ENCODE data around the gene GDPD4.

The GDPD4 gene

DNA sequence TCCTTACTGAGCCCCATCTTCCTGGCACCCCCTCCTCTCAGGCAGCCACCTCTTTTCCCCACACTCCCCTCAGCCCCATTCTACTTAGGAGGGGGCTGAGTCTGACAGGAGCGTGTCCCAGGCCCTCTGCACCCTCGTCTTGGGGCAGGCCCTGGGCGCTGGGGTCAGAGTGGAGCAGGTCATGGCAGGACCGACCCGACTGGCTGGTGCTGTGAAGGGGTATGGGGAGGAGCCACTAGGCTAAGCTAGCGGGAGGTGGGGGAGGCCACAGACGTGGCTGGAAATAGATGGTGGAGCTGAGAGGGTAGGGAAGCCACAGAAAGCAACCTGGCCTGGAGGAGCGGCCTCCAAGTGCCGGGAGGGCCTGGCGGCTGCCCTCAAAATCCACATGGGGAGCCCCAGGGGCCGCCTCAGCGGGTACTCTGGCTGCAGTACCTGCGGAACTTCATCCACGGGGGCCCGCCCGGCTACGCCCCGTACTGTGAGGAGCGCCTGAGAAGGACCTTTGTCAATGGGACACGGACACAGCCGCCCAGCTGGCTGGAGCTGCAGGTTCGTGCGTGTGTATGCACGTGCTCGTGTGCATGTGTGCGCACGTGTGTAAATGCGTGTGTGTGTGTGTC, 111.8 kb downstream of the GDPD4 start:
- DNase-seq = no peak

DNA sequence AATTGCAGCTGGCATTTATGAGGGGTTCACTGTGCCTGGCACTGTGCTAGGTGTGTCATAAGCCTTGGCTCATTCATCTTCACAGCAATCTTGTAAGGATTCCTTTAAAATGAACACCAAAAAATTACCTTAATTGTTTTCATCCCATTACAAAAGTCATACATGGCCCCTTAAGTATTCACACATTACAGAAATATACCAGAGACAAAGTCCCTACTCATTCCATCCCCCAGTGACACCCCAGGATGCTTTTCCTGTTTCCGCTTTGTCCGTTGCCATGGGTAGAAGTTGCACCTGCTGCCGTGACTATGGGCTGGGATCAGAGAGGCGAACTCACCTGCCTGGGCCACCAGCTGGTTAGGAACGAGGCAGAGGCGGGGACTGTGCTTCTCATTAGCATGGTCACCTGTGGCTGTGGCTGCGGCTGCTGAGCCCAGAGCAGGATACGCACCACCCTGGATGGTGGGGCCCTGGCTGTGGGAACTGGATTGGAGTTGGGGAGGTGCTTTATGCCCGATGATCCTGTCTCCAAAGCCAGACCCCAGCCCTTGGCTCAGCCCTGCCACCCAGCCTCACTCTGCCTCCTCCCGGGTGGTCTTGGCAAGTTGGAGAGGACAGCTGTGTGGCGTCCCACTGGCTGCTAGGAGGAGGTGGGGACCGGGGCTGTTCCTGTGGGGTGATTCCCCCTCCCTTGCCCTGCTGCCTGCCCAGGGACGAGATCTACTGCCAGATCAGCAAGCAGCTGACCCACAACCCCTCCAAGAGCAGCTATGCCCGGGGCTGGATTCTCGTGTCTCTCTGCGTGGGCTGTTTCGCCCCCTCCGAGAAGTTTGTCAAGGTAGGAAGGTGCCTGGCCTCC, 112.6 kb downstream of the GDPD4 start:
- no peak for DNase-seq

DNA sequence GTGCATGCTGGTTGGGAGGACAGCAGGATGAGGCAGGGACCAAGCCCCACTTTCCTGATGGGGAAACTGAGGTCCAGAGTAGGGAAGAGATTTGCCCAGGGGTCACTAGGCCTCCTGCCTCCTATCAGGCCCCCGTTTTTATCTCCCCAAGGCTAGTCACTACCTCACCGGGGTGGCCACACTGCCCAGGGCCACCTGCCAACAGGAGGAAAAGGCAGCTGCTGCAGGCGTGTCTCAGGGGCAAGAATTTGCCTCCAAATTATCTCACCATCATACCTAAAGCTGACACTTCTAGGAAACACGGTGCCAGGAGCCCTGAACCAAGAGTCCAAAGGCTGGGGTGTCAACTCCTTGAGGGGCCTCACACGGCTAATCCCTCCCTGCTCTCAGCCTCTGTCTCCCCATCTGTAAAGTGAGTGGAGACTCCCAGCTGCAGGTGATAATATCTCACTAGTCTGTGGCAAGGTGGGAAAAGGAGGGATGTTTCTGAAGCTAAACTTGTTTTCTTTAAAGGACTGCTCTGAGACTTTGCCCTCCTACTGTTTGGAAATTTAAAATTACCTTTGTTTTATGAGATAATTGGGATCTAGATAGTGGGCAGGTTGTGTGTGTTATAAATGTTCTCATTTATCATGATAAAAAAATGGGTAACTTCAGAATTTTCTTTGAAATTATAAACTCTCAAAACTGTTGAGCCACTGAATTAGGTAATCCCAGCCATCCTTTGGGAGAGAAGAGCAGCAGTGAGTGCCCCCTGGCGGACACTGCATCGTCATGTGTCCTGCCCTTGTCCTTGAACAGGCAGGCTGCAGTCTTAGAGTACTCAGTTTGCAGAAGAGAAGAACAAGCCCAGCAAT, 113.5 kb downstream of the GDPD4 start:
- DNase-seq = peak; percentile 58

DNA sequence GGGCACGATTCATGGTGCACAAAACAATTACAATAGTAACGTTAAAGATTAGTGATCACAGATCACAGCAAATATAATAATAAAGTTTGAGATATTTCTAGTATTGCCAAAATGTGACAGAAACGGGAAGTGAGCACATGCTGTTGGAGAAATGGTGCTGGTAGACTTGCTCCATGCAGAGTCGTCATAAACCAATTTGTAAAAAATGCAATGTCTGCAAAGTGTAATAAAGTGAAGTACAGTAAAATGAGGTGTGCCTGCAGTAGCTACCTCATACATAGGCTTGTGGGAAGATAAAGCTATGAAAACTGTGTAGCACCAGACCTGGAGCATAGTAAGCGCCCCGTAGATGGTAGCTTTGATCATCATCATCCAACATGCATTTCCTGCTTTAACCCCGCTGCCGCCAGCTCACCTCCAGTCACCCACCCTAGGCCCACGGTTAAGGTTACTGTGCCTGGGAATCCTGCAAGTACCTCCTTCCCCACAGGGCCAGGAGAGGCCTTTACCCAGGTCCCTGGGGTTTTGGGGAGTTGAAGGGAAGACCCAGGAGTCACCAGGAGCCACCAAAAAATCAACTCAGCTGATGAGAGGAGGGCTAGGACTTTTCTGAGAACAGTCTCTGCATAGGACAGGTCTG, 114.3 kb downstream of the GDPD4 start:
- no peak for DNase-seq

DNA sequence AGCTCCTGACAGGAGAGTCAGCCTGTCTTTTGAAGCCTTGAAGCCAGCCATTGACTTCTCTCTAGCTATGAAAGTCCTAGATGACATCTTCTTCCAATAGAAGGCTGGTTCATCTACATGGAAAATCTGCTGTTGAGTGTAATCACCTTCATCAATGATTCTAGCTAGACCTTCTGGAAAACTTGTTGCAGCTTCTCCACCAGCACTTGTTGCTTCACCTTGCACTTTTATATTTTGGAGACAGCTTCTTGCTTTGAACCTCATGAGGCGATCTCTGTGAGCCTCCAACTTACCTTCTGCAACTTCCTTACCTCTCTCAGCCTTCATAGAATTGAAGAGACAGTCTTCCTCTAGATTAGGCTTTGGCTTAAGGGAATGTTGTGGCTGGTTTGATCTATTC, 115.2 kb downstream of the GDPD4 start:
- no peak for DNase-seq

DNA sequence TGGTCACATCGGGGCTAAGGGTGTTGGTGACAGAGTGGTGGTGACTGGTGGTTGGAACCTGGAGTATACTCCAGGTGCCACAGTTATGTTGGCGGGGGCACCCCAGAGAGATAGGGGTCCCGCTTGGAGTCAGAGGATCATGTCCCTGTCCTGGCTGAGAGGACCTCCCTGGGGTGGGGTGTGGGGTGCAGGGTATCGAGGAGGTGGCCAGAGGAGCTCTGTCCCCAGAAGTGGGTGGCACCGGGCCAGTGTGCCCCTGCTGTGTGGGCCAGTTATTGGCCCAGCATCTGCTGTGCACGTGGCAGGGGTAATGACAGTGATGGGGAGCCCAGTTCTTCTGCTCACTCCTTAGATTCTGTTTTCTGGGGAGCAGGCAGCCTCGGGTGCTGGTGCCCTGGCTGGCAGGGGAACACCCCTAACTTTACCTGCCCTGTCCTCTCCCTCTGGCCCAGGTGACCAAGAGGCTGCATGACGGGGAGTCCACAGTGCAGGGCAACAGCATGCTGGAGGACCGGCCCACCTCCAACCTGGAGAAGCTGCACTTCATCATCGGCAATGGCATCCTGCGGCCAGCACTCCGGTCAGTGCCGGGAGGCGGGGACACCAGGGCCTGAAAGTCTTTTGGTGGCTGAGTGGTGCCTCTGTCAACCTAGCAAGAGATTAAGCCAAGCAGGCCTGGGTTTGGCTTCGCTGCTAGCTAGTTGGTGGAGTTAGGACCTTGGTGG, 117.2 kb downstream of the GDPD4 start:
- no peak for DNase-seq

DNA sequence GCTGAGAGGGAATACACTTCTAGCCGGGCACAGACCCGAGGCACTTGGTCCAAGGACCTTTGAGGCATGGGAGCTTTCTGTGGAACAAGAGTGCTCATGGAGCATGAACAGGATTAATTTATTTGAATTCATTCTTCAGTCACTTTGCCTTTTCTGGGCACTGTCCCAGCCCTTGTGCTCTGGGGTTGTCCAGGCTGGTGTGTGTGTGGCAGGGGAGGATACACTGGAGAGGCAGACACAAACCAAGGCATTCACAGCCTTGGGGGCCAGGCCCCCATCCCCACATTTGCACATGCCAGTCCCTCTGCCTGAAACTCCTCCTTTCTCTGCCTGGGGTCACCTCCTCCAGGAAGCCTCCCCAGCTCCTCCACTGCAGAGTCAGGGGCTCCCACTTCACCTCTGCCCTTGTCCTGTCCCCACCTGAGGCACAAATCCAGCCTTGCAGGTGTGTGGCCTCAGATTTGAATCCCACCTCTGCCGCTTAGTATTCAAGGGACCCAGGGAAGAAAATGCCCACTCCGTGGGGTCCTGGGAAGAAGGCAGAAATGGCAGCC, 118.0 kb downstream of the GDPD4 start:
- no peak for DNase-seq

DNA sequence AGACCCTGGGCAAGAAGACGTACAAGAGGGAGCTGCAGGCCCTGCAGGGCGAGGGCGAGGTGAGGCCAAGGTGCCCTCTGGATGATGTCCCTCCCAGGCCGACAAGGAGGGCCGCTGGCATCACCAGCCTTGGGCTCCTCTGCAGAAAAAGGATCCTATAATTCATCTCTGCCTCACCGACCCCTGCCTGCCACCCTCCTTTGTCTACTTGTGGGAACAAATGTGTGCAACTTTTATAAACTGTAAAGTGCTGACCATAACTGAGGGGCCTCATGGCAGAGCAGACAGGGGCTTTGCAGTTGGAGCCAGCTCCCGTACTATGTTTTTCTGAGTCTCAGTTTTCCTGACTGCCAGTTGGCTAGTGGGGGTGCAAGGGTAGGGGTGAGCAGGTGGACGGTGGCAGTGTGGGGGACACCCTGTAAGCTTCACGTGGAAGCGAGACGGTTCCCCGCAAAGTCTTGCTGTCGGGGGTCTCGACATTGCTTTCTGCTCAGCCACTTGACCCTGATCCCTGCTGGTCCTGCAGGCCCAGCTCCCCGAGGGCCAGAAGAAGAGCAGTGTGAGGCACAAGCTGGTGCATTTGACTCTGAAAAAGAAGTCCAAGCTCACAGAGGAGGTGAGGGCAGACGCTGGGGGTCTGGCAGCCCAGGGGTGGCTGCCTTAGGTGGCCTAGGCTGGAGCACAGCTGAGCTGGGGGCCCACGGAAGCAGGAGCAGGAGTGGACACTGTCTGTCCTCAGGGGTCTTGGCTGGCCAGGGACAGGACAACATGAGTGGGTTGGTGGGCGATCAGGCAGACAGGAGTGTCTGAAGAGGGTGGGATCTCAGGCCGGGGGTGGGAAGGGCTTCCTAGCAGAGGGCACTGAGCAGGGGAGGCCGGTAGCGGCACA, 118.7 kb downstream of the GDPD4 start:
- DNase-seq = no peak

DNA sequence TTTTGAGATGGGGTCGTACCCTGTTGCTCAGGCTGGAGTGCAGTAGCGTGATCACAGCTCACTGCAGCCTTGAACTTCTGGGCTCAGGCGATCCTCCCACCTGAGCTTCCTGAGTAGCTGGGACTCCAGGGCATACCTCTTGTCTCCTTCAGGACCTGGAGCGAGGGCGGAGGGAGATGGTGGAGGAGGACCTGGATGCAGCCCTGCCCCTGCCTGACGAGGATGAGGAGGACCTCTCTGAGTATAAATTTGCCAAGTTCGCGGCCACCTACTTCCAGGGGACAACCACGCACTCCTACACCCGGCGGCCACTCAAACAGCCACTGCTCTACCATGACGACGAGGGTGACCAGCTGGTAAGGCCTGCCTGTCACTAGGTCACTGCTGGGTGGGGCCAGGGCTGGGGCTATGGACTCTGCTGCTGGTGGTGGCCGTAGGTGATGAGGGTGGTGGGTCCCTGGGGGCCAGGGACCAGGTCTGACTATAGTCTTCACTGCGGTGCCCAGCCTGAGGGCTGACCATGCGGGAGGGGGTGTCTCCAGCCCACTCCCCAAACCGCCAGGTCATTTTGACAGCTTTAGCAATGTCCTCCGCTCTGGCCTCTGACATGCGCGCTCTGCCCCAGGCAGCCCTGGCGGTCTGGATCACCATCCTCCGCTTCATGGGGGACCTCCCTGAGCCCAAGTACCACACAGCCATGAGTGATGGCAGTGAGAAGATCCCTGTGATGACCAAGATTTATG, 119.5 kb downstream of the GDPD4 start:
- DNase-seq = no peak

DNA sequence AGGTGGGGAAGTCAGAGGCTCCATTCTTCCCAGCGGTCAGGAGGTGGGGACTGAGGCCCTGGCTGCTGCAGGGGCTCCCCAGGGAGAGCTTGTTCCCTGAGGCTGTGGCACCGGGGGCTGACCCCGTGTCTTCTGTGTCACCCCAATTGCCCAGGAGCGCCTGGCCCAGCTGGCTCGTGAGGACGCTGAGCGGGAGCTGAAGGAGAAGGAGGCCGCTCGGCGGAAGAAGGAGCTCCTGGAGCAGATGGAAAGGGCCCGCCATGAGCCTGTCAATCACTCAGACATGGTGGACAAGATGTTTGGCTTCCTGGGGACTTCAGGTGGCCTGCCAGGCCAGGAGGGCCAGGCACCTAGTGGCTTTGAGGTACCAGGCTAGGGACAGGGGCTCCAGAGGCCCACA, 120.3 kb downstream of the GDPD4 start:
- no peak for DNase-seq

DNA sequence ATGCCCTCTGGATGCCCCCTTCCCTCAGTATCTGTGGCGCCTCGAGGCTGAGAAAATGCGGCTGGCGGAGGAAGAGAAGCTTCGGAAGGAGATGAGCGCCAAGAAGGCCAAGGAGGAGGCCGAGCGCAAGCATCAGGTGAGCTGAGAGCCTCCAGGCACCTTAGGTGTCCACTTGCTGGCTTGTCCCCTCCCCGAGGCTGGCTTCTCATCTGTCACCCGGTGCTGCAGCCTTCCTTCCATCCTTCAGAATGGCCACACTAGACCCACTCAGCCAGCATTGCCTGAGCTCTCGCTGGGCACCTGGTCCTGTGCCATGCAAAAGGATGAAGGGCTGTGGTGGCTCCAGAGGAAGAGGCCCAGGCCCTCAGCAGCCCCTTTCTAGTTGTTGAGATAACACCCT, 121.1 kb downstream of the GDPD4 start:
- DNase-seq = no peak

DNA sequence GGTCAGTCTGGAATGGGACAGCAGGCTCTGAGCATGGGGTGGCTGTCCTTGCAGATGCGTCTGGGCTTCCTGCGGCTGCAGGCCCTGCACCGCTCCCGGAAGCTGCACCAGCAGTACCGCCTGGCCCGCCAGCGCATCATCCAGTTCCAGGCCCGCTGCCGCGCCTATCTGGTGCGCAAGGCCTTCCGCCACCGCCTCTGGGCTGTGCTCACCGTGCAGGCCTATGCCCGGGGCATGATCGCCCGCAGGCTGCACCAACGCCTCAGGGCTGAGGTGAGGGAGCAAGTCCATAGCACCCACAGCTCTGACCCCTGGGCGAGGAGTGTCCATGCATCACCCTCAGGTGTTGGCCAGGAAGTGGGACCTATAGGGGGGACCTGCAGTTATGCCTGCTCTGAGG, 121.8 kb downstream of the GDPD4 start:
- DNase-seq = no peak

DNA sequence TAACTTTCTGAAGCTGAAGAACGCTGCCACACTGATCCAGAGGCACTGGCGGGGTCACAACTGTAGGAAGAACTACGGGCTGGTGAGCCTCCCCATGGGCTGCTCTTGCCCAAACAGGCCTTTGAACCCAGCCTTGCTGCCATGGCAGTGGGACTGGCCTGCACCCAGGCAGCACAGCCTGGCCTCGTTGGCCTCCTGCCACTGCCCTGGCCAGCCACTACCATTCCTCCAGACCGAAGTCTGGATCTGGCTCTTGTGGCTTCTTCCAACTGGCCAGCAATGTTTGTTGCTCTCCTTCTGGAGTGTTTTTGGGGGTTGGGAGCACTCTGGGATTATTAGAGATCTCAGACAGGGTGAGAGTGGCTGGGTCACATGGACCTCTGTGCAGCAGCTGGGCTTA, 122.4 kb downstream of the GDPD4 start:
- no peak for DNase-seq

DNA sequence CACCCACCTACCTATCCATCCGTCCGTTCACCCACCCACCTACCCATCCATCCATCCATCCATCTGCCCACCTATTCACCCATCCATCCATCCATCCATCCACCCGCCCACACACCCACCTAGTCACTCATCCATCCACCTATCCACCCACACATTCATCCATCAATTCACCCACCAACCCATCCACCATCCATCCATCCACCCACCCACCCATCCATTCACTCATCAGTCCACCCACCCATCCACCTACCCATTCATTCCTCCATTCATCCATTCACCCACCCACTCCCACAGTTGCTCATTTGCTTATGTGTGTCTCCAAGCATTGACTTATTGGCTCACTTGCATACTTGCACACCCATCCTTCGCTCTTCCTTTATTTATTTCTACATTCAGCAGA, 123.3 kb downstream of the GDPD4 start:
- no peak for DNase-seq

DNA sequence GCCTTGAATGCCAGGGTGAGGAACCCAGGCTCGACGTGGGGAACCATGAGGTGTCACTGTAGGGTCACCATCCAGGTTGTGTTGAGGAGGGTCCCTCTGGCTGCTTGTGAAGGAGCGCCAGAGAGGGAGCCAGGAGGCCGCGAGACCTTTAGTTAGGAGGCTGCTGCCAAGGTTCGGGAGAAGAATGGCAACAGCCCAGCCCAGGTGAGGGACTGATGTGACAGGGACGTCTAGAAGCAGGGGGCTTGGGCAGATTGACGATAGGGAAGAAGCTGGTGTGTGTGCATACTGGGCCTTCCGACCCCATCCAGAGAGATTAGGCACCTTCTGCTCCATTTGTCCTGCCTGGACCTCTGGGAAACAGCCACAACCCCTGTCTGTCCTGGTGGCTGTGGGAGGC, 124.5 kb downstream of the GDPD4 start:
- no peak for DNase-seq

DNA sequence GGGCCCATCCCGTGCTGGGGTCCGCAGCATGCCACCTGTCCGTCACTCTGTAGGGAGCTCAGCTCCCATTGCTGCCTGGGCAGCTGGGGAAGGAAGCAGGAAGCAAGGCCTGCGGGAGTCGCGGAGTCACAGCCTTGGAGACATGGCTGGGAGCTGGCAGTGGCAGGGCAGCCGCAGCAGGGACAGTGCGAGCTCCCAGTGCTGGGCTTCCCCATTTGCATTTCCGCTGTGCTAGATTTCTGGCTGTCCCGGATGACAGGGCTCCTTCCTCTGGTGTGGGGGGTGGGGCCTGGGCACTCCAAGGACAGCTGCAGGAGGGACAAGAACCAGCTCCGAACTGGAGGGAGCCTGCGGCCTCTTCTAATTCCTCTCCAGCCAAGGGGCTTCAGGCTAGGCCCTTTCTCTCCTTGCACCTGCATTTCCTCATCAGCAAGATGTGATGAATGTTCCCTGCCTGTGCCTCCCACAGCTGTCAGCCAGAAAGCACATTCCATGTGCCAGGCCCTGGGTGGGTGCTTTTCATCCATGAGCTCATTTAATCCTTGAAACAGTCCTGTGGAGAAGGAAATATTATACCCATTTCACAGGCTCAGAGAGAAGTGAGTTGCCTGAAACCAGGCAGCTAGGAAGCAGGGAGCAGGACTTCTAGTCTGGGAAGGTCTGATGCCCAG, 125.5 kb downstream of the GDPD4 start:
- DNase-seq = no peak

DNA sequence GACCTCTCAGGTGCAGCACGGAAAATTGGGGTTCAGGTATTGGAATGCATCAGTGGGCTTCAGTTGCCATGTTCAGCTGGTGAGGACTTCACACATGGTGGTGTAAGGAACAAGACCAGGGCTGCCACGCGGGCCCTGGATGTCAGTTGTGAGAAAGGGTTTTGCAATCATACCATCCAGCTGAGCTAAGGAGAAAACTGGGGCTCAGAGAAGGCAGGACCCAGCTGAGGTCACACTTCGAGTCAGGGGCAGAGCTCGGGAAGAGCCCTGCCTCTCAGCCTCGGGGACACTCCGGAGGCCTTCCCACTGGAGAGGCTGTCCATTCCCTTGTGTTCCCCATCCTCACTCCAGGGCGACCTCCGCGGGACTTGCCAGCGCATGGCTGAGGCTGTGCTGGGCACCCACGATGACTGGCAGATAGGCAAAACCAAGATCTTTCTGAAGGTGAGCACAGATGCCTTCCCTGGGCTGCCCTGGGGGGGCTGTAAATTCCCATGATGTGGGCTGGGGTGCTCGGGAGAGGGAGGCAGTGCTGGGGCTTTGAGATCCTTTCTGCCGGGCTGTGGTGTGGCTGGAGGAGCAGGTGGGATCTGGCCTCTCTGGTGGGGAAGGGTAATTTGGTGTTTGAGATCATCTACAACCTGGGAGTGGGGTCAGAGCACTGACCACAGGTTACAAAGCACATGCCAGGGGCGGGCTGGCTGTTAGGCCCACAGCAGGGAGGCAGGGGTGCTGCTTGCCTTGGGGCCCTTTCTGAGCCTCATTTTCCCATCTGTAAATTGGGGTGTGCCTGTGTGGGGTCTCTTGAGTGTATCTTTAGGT, 126.3 kb downstream of the GDPD4 start:
- DNase-seq = no peak

DNA sequence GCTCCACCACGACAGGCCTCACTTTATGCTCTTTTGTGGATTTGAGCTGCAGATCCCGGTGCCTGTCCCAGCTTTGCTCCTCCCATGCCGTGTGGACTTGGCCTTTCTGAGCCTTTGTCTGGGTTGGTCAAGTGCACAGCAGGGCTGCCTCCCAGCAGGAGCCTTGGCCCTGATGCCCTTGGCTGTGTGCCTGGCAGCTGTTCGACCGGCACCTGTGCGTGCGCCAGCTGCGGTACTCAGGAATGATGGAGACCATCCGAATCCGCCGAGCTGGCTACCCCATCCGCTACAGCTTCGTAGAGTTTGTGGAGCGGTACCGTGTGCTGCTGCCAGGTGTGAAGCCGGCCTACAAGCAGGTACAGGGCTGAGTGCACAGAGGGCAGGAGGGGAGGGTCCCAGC, 126.9 kb downstream of the GDPD4 start:
- no peak for DNase-seq

DNA sequence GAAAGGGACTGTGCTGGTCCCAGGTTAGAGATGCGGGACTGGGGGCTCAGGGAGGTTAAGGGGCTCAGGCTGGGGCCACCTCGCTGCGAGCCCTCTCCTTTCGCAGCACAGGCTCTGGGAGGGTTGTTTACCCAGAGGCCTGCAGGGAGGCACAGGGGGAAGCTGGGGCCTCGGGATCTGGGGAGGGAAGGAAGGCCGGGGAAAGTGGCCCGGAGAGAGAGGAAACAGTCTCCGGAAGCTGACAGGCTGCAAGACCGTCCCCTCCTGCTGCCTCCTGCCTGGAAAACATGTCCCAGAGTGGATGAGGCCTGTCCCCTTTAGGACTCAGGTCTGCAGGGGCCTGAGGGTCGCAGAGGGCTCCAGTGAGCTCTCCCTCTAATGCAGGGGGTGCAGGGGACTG, 128.0 kb downstream of the GDPD4 start:
- DNase-seq = no peak

Measured in fibroblast of skin of abdomen (primary cell).